Measurements from ENCODE around the gene UPF2. TPM values are rescaled to one million over a fixed set of nuclear protein-coding genes. Genes with fewer than 3 reads are reported as not detected.

The UPF2 gene
- total RNA-seq, 6 donors from 2014 or later, result 16.0 to 44.0 (median 17.3) TPM

DNA sequence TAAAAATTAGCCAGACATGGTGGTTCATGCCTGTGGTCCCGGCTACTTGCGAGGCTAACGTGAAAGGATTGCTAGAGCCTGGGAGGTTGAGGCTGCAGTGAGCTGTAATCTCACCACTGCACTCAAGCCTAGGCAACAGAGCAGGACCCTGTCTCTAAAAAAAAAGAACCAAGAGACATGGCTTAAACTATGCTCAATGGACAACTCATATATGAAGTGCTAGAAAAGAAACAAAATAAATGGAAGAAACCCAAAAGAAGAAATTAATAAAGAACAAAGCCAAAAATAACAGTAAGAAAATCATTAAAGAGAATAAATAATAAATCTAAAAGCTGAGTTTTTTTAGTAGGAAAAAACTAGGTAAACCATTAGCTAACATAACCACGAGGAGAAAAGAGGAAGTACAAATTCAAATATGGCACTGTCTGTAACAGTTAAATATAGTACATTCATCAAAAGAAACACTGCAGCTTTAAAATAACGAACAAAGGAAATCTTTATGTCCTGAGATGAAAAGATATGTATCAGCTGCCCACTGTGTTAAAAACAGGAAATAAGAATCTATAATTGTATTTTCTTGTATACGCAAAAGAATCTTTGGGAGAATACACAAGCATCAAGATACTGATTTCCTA is 48.7 kb downstream of the UPF2 start:
- TF ChIP-seq, protein P1, sequence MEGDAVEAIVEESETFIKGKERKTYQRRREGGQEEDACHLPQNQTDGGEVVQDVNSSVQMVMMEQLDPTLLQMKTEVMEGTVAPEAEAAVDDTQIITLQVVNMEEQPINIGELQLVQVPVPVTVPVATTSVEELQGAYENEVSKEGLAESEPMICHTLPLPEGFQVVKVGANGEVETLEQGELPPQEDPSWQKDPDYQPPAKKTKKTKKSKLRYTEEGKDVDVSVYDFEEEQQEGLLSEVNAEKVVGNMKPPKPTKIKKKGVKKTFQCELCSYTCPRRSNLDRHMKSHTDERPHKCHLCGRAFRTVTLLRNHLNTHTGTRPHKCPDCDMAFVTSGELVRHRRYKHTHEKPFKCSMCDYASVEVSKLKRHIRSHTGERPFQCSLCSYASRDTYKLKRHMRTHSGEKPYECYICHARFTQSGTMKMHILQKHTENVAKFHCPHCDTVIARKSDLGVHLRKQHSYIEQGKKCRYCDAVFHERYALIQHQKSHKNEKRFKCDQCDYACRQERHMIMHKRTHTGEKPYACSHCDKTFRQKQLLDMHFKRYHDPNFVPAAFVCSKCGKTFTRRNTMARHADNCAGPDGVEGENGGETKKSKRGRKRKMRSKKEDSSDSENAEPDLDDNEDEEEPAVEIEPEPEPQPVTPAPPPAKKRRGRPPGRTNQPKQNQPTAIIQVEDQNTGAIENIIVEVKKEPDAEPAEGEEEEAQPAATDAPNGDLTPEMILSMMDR (IDR thresholded peaks at IDR 0.05), result no peak
- TF ChIP-seq EP300 (IDR thresholded peaks at IDR 0.05) (no peak), POLR2AphosphoS5 (IDR thresholded peaks at IDR 0.05) (no peak), POLR2A (IDR thresholded peaks at IDR 0.05) (no peak)
- Histone ChIP-seq H3K4me3 (no peak overlapping the region), H3K9me3 (no peaks in the 10 kb centered on the region), H3K4me1 (peaks cover 0 to 7% (median 4%) of the 10 kb centered on the region in 4 donors), H3K36me3 (peaks cover 12 to 57% (median 23%) of the 10 kb centered on the region in 4 donors), H3K27me3 (no peaks in the 10 kb centered on the region), H3K27ac (peak overlapping the region in 1 of 4 donors; percentile 42)
- WGBS, 2 donors, result 62% methylated on average over 6 of the region's 6 CpGs
- DNase-seq, result no peak
- ATAC-seq (ENCODE audit: low FRiP score in 2 of 2), result no peak

DNA sequence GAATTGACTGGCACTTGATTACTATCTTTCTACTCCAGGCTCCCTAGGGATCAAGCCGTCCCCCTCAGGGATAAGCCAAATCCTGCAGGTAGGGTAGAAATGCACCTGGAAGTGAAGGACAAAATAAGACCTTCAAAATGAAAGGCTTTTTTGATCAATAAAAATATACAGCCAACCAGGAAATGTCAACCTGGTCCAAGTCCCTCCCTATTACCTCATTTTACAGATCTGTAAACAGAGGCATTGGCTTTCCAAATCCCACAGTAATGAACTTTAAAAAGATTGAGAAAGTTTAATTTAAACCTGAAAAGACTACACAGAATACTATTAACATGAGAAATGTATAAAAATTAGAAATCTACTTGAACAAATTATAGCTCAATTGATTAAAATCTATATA is 53.7 kb downstream of the UPF2 start:
- no peak for ATAC-seq (ENCODE audit: low FRiP score in 2 of 2)
- Histone ChIP-seq H3K4me1 (peaks cover 0 to 12% (median 6%) of the 10 kb centered on the region in 4 donors), H3K36me3 (peaks cover 0 to 36% (median 2%) of the 10 kb centered on the region in 4 donors), H3K27me3 (no peaks in the 10 kb centered on the region), H3K9me3 (no peaks in the 10 kb centered on the region), H3K4me3 (no peak overlapping the region), H3K27ac (no peak overlapping the region)
- no peak for DNase-seq
- WGBS, 2 donors, result 94 to 96% methylated on average over 1 of the region's 1 CpG
- no peak for TF ChIP-seq EP300 (IDR thresholded peaks at IDR 0.05)
- no peak for TF ChIP-seq POLR2AphosphoS5 (IDR thresholded peaks at IDR 0.05)
- no peak for TF ChIP-seq POLR2A (IDR thresholded peaks at IDR 0.05)
- TF ChIP-seq, protein P1 (IDR thresholded peaks at IDR 0.05), result no peak

DNA sequence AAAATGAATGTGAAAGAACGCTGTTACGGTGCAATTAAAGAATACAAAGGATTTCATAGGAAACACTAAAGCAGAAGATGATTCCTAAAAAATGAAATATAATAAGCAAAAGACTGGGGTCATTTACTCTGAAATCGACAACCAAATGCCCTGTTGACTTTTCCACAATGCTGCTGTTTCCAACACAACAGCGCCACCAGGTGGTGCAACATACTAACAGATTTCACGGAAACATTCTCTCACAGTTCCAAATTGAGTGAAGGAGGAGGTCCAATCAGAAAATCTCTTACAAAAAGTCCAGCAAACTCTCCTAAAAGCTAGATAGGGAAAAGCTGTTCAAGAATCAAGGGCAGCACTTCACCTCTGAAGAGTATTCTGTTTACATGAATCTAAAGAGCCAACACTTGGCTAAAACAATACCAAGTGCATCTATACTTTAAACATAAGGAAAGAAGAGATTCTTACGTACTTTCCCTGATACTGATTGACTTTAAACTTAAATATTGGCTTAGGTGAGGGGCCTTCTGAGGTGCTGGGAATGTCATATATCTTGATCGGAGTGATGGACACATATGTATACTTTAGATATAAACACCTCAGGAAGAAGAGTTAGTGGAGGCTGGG is 55.9 kb downstream of the UPF2 start:
- TF ChIP-seq EP300 (IDR thresholded peaks at IDR 0.05) (no peak), POLR2A (IDR thresholded peaks at IDR 0.05) (no peak), POLR2AphosphoS5 (IDR thresholded peaks at IDR 0.05) (no peak)
- TF ChIP-seq, protein P1 (IDR thresholded peaks at IDR 0.05), result peak; percentile 63 to 89 (median 76)
- peaks cover 0 to 8% (median 3%) of the 10 kb centered on the region in 4 donors for H3K4me1 ChIP-seq
- ATAC-seq (ENCODE audit: low FRiP score in 2 of 2) (peak; percentile 77 to 80), DNase-seq (peak in 1 of 2 donors; percentile 77)
- no peaks in the 10 kb centered on the region for H3K27me3 ChIP-seq
- no peaks in the 10 kb centered on the region for H3K9me3 ChIP-seq
- peaks cover 0 to 44% (median 2%) of the 10 kb centered on the region in 4 donors for H3K36me3 ChIP-seq
- no peak overlapping the region for H3K4me3 ChIP-seq
- 37 to 42% methylated on average over 7 of the region's 7 CpGs for WGBS, 2 donors
- H3K27ac ChIP-seq, result peak overlapping the region in 1 of 4 donors; percentile 19

DNA sequence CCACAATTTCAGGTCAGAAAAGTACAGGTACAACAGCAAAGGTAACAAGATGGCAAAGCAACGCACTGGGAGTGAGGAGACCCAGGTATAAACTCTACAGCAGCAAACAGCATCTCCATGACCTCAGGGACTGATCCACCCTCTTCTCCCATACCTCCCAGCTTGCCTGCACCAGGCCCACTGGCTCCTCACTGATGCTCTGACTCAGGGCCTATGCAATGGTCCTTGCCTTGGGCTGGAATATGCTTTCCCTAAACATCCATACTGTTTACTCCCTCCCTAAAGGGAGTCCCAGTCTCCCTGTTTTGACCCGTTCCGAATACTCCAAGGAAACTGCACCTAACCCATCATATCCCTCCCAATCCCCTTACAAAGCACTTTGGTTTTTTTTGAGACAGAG is 60.4 kb downstream of the UPF2 start:
- Histone ChIP-seq H3K4me3 (no peak overlapping the region), H3K27me3 (no peaks in the 10 kb centered on the region), H3K27ac (no peak overlapping the region), H3K4me1 (peaks cover 0 to 8% (median 3%) of the 10 kb centered on the region in 4 donors), H3K9me3 (no peaks in the 10 kb centered on the region), H3K36me3 (peaks cover 0 to 42% (median 9%) of the 10 kb centered on the region in 4 donors)
- ATAC-seq (ENCODE audit: low FRiP score in 2 of 2) (no peak), DNase-seq (no peak)
- TF ChIP-seq, protein P1 (IDR thresholded peaks at IDR 0.05), result no peak
- TF ChIP-seq POLR2A (IDR thresholded peaks at IDR 0.05) (no peak), EP300 (IDR thresholded peaks at IDR 0.05) (no peak), POLR2AphosphoS5 (IDR thresholded peaks at IDR 0.05) (no peak)
- WGBS, 2 donors, result 93 to 95% methylated on average over 3 of the region's 3 CpGs
